Kidney glomerular epithelial cell (primary cell): ENCODE measurements around the gene FASN.

Source experiments
- DNase-seq: peaks from one replicate; lab custom pipeline; 2025; lab: John Stamatoyannopoulos, UW

FASN gene

DNA sequence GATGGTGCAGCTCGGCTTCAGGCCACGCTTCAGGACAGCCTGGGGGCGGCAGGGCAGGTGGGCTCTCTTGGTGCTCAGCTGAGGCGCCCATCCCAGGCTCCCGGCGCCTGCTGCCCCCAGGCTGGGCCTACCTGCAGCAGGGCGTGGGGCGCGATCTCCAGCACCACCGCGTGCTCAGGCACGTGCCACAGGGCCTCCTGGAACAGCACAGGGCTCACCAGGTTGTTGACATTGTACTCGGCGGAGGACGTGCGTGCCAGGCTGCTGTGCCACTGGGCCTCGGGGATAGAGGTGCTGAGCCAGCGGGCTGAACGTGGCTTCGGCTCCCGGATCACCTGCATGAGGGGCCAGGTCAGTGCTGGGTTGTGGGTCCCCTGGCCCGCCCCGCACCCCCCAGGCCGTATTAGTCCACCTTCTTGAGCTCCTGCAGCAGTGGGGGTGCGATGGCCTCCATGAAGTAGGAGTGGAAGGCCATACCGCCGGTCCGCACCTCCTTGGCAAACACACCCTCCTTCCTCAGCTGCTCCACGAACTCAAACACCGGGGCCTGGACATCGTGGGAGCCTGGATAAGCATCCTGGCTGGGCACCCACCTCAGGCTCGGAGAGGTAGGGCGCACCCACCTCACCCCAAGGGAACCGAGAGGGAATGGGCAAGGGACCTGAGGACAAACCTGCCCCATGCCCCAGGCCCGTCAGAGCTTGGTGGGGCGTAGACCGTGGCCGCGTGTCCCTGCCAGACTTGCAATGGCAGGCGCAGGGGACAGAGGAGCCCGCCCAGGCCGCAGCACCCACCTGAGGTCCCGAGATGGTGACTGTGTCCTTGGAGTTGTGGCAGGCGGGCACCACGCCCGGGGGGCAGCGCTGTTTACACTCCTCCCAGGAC is 9.0 kb downstream of the FASN start:
- no peak for DNase-seq

DNA sequence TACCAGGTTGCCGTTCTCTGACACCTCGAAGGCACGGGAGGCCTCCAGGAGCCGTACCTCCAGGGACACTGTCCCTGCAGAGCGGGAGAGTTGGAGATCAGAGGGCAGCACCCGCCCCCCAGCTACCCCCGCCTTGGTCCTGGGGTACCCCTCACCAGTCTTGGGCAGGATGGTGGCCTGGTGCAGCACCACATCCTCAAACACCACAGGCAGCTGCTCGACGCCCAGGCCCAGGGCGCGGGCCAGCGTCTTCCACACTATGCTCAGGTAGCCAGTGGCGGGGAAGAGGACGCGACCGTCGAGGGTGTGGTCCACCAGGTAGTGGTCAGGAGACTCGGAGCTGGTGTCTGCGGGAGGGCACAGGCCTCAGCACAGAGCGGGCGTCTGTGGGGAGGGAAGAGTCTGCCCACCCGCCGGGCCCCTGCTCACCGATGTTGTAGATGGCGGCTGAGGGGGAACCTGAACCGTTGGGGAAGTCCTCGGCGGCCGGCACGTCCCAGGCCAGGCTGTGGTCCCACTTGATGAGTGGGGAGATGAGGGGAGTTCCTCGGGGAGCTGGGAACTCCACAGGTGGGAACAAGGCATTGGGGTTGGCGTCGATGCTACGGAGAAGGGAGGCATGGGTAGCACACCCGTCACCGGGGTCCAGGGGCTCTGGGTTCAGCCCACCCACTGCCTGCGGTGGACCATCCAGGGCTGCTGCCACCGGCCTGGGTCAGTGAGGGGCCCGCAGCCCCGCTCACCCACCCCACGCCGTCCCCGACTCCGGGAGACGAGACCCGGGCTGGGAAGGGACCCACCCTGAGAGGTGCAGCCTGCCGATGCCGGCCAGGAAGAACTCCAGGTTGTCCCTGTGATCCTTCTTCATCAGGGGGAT is 9.8 kb downstream of the FASN start:
- no peak for DNase-seq

DNA sequence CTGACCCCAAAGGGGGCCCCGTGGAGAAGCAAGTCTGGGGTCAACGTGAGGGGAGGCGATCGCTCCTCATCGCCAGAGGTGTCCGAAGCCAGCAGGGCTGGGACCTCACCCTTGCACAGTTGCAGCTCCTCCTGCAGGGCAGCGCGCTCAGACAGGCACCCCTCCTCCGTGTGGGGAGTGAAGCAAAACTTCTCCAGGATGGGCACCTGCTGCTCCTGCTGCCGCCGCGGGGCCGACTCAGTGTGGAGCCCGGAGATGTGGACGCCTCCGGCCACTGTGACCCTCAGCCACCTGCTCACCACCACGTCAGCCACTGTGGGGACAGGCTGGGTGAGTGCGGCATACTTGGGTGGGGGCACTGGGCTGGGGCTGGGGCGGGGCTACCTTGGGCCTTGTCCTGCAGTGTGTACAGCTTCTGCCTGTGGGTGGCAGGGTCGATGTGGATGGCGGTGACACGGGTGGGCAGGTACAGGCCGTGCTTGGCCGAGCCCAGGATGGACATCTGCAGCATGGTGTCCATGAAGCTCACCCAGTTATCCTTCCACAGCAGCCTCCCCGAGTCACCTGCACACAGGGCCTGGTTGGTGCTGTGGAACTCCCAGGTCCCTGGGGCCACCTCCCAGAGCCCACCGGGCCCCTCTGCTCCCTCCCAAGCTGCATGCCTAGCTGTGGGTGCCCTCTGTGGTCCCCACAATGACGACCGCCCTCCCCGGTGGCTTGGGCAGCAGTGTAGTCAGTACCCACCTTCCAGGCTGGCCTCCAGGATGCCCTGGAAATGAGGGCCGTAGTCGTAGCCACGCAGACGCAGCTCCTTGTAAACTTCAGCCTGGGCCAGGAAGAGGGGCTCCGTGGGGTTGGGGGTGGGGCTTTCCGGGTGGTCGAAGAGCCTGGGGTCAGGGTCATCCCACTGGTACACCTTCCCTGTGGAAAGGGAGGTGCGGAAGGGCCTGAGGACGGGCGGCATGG is 10.8 kb downstream of the FASN start:
- DNase-seq = no peak

DNA sequence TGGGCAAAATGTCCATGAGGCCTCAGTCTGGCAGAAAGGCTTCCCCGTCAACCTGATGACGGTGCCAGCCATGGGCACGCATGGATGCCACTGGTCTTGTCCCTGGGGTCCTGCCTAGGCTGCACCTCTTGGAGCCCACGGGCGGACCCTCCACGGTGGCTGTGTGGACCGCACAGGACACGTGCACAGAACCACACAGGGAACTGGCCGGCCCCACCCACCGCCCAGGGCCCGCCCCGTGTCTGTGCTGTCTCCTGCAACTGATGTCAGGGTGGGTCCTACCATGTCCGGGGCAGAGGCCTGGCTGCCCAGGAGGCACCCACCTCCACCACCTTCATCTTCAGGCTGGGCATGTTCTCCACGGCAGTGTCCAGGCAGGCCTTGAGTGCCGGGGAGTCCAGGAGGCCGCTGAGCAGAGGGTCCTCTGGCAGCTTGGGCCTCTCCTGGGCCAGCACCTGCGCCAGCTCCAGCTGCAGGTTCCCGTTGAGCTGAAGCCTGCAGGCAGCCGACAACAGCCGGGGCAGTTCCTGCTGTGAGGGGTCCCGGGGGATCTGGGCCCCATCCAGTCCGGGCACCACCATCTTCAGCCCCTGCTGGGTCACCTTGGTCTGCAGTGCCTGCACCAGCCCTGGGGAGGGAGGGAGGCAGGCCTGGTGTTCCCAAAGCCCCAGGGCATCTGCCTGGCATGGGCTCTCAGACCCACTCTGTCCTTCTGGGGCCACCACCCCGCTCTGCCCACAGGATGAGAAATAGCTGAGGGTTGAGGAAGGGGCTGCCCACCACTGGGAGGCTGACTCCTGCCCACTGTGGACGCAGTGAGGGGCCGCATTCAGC is 11.9 kb downstream of the FASN start:
- DNase-seq = no peak

DNA sequence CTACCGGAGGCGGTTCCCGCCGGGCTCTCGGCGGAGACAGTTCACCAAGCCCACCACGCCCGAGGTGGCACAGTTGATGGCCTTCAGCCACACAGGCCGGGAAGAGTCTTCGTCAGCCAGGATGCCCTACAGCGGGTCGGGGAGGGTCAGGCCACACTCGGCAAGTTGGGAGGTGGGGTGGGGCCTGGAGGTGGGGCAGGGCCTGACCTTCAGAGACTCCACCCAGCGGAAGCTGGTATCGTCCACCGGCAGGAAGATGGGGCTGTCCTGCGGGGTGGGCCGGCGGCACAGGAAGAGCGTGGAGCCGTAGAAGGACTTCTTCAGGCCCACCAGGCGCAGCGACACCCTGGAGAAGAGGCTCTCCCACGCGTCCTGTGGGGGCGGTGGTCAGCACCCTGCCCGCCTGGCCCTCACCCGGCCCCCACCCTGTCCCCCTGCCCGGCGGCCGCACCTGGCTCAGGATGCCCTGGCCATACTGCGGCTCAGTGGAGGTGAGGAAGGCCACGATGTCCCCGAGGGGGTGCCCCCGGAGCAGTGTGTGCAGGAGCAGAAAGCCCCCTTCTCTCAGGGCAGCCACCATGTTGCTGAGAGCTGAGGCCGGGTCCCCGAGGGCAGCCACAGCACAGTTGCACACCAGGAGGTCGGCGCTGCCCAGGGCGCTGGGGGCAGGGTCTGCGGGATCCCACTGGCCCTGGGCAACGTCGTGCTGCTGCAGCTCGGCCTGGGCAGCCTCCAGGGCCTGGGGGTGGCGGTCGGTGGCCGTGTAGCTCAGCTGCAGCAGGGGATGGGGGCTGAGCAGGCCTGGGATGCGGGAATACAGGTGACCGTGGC is 12.8 kb downstream of the FASN start:
- no peak for DNase-seq

DNA sequence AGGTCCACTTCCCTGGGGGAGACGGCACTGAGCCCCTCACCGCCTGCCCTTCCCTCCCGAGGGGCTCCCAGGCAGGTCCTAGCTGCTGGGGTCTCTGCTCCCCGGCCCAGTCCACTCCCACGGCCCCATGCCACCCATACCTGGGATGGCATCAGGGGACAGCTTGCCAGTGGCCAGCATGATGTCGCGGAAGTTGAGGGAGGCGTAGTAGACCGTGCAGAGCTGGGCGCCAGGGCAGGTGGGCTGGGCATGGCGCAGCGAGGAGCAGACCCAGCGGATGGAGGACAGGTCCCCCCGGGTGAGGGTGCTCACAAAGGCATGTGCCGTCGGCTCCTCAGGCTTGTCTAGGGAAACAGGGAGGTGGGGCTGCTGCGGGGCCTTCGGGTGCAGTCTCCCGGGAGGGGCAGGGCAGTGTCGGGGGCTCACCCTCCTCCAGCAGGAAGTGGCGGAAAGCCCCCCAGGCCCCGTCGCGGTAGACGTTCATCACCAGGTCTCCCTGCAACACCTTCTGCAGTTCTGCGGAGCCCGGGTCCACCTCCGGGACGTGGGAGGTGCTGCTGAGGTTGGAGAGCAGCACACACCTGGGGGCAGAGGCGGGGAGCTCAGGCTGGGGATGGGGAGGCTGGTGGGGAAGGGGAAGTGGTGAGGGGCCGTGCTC is 13.5 kb downstream of the FASN start:
- no peak for DNase-seq

DNA sequence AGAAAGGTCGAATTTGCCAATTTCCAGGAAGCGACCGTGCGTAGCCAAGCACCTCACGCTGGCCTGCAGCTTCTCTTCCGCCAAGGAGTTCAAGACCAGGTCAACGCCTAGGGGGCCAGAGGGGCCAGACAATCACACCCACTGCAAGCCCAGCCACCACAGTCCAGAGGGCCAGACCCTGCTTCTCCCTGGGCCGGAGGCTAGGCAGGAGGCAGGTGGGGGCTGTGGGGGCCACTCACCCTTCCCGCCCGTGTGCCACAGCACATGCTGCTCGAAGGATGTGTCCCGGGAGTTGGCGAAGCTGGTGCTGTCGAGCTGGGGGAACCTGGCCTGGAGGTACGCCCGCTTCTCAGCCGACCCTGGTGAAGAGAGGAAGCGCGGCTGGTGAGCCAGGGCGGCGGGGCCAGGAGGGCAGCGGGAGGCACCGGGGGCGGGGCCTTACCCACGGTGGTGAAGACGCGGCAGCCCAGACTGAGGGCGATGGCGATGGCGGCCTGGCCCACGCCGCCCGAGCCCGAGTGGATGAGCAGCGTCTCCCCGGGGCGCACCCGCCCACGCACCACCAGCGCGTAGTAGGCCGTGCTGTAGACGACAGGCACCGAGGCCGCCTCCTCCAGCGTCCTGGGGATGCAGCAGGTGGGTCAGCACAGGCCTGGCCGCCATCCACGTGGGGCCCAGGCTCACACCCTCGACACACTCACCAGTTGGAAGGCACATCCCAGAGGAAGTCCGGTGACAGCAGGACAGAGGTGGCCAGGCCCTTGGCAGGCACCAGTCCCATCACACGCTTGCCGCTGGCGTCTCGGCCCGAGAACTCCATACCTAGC is 14.3 kb downstream of the FASN start:
- DNase-seq = no peak

DNA sequence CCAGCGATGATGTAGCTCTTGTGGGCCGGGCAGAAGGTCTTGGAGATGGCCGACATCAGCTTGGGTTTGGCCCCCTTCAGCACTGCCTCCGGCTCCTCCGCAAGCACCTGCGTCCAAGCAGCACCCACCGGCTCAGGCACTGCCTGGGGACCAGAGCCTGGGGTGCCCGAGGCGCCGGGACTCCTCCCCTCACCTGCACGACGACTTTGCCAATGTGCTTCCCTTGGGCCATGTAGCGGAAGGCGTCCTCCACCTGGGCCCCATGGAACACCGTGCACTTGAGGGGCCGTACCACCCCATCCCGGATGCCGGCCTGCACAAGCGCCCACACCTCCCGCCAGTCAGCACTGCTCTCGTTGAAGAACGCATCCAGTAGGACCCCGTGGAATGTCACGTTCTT is 15.0 kb downstream of the FASN start:
- DNase-seq = no peak

DNA sequence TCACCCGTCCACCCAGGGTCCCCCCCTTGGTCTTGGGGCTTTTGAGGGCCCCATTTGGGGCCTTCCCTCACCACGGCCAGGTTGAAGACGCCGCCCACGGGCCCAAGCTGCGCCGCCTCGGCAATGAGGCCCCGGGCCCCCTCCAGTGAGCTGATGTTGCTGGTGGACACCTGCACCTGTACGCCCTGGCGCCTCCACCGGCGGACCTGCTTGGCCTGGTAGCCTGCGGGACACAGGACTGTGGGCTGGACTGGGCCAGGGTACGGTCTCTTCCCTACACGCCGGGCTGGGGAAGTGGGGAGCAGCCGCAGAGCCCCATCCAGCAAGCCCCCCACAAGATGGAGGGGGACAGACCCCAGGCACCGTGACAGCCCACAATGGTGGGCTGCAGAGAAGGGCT is 15.6 kb downstream of the FASN start:
- no peak for DNase-seq

DNA sequence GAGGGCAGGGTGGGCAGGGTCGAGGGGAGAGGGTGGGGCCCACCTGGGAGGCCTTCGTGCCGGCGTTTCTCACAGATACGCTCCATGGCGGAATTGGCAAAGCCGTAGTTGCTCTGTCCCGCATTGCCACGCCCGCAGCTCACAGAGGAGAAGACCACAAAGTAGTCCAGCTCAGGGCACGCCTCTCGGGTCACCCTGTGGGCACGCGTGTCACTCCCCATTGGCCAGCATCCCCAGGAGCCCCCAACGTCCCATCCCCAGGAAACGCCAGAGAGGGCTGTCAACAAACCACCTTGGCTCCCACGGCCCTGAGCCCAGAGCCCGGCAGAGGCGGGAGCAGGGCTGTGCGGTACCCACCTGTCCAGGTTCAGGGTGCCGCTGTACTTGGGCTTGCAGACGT is 16.1 kb downstream of the FASN start:
- no peak for DNase-seq

DNA sequence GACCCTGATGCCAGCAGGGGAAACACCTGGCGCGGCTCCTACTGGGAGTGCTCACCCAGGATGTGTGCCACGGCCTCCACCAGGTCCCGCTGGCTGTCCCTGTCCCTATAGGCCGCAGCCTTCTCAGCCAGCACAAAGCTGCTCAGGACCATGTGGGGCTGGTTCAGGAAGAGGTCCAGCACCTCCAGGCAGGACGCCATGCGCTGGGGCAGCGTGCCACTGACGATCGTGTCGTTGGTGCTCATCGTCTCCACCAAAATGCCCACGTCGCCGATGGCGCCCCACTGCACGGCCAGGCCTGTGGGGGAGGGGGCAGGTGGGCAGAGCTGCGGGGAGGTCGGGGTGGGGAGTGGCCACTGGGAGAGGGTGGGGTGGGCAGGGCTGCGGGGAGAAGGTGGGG is 16.5 kb downstream of the FASN start:
- DNase-seq = no peak

DNA sequence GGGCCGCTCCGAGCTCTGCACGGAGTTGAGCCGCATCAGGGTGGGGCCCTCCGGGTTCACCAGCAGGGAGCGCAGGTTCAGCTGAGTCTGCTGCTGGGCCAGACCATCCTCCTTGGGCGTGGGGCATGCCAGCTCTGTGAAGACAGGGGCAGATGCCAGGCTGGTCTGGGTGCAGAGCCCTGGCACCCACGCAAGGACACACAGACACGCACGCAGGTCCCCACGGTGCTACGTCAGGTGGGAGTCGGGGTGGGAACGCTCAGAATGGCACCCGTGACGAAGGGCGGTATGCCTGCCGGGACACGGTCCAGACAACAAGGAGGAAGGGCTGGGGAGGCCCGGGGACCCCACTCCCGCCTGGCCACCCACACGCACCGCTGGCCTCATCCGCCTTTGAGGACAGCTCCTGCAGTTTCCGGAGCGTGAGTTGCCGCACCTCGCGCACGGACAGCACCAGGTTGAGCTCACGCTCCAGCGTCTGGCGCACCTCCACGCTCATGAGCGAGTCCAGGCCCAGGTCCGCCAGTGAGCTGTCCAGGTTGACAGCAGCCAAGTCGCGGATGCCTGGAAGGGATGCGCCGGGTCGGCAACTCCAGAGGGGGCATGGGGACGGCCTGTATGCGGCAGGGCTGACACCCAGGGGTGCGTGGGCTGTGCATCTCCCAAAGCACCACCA is 17.1 kb downstream of the FASN start:
- DNase-seq = no peak

DNA sequence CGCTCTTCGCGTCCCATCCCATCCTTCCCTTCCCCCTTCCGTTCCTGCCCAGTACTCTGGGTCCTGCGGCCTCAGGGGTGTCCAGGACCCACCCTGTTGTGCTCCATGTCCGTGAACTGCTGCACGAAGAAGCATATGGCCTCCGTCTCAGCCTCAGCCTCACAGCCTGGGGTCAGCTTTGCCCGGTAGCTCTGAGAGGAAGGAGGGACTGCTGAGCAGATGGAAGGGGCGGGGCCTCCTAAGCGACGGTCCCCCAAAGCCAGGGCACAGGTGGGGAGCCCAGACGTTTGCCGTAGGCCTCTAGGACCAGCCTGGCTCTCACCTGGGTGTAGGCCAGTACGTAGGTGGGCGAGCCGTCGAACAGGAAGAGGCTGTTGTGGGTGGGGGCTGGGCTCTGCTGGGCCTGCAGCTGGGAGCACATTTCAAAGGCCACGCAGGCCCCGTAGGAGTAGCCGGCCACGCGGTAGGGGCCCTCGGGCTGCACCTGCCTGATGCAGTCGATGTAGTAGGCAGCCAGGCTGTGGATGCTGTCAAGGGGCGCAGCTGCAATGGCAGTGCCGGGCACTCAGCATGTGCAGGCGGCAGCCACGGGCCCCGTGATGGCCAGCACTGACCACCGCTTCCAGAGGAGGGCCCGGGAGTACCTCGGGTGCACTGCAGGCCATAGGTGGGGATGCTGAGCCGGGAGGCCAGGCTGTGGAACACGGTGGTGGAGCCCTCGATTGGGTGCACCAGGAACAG is 17.8 kb downstream of the FASN start:
- no peak for DNase-seq

DNA sequence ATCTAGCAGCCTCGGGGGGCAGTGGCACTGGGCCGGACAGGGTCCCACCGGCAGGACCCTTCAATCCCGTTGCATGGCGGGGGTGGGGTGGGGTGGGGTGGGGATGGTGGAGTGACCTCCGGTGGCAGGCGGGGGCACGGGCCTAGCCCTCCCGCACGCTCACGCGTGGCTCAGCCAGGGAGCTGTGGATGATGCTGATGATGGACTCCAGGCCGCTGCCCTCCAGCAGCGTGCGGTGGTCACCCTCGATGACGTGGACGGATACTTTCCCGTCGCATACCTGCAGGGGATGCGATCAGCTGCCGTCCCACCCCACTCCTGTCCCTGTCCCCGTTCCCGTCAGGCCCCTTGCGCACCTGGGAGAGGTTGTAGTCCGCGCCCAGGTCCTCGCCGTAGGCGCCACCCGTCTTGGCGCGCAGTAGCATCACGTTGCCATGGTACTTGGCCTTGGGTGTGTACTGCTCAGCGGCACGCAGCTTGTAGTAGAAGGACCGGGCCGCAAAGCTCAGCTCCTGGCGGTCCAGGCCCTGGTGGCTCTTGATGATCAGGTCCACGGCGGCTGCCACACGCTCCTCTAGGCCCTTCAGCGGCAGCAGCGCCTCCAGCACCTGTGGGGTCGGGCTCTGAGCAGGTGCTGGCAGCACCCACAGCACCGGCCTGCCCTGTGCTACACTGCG is 18.9 kb downstream of the FASN start:
- no peak for DNase-seq

DNA sequence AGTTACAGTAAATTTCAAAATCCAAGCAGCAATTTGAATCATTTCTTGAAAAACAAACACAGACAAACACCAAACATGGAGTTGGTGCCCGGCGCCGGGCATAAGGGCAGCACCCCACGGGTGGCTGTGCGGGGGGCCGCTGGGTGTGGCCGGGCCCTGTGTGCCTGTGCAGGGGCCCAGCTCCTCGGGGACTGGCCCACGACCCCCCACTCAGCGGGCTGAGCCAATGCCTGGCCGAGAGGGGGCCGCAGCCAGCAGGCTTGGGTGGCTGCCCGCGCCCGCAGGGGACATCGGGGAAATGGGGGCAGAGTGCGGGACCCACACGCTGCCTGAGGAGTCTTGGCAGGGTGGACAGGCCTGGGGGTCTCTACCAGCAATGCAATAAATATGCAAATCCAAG is 19.6 kb downstream of the FASN start:
- no peak for DNase-seq

DNA sequence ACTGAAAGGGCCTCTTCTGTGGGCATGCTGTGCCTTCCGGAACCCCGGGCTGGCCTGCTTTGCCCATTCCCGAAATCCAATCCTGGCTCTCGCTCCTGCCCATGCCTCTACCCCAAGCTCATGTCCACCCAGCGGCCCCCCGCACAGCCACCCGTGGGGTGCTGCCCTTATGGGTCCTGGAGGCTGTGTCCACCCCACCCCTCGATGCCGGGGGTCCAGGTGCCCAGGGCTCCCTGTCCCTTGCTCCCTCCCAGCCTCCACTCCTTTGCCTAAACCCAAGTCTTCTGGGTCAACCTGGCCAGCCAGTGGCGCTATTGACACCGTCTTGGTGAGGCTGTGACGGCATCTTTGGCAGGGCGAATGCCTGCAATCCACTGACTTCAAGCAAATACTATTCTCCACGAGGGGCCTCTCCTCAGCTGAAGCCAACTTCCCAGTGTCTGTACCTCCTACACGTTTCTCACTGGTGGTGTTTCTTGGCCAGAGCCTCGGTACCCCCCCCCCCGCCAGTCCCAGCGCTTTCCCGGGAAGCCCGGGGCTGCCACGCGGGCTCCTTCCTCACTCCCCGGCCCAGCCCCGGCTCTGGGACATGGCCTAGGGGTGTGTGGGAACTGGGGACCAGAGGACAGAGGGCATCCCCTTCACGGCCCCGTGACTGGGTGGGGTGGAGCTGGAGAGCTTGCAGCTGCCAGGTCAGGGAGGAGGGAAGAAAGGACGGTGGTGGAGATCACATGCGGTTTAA is 20.2 kb downstream of the FASN start:
- DNase-seq = no peak
